GM23248 (cell line): ENCODE measurements around the gene DTNB.
"Not testable (repeated sequence)": the region's sequence is repeated elsewhere in the genome, so short reads cannot be mapped to it uniquely, and the experiment has no call there.

Experiments used
- EZH2 ChIP-seq: fragments of 200-600 bp; sonication (generic); IDR thresholded peaks from 2 replicates; pipeline ENCODE4 v1.6.1; 2018; ENCODE audit warnings: antibody characterized with exemption, mild to moderate bottlenecking; ENCODE audit not compliant: insufficient read depth, poor library complexity, severe bottlenecking
- EZH2phosphoT487 ChIP-seq: fragments of 200-600 bp; sonication (generic); IDR thresholded peaks from 2 replicates; pipeline ENCODE4 v1.6.1; 2018; ENCODE audit warnings: antibody characterized with exemption, moderate library complexity, mild to moderate bottlenecking, low read depth; ENCODE audit not compliant: insufficient read depth

GRCh38 chr2:25534937-25535336, 138.4 kb downstream of the DTNB start:
- TF ChIP-seq EZH2phosphoT487, EZH2: not testable (repeated sequence)
